NCI-H774 (cell line): Measurements from ENCODE around the gene DNAJA4.
"Not testable (repeated sequence)": the region's sequence is repeated elsewhere in the genome, so short reads cannot be mapped to it uniquely, and the experiment has no call there.

Experiments used
- DNase-seq: peaks from one replicate; lab custom pipeline; 2025; lab: John Stamatoyannopoulos, UW

The DNAJA4 gene

DNA sequence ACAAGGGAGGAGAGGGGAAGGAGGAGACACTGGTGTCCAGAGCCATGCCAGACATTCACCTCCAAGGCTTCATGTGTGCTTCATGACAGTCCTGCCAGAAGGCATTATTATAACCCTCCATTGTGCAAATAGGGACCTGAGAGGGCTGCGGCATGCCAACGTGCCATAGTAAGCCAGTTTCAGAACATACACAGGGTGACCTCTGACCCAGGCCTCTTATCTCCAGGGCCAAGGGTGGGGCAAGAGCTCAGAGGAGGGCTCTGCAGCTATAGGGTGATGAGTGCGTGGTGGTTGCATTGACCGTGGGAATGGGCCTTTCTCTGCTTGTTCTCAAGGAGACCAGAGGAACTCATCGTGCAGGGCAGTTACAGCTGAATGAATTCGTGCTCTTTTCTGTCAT lies 20.3 kb upstream of the DNAJA4 start:
- no peak for DNase-seq

DNA sequence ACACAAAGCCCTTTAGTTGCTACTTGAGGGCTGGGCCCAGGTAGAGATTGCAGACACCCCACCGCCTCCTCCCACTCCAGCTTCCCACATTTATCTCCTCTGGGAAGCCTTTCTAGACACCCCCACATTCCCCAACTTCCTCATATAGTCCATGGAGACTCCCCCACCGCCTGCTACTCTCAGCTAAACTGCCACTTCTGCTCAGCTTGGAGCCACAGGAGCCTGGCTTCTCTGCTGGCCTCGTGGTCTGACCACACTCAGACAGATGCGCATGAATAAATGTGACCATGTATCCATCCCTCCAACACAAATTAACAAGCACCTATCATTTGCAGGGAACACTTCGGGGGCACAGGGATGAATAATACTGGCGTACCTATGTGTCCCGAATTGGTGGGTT lies 19.5 kb upstream of the DNAJA4 start:
- DNase-seq = no peak

DNA sequence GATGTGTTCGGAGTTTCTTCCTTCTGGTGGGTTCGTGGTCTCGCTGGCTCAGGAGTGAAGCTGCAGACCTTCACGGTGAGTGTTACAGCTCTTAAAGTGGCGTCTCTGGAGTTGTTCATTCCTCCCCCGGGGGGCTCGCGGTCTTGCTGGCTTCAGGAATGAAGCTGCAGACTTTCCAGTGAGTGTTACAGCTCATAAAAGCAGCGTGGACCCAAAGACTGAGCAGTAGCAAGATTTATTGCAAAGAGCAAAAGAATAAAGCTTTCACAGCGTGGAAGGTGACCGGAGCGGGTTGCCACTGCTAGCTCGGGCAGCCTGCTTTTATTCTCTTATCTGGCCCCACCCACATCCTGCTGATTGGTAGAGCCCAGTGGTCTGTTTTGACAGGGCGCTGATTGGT lies 19.0 kb upstream of the DNAJA4 start:
- DNase-seq = not testable (repeated sequence)

DNA sequence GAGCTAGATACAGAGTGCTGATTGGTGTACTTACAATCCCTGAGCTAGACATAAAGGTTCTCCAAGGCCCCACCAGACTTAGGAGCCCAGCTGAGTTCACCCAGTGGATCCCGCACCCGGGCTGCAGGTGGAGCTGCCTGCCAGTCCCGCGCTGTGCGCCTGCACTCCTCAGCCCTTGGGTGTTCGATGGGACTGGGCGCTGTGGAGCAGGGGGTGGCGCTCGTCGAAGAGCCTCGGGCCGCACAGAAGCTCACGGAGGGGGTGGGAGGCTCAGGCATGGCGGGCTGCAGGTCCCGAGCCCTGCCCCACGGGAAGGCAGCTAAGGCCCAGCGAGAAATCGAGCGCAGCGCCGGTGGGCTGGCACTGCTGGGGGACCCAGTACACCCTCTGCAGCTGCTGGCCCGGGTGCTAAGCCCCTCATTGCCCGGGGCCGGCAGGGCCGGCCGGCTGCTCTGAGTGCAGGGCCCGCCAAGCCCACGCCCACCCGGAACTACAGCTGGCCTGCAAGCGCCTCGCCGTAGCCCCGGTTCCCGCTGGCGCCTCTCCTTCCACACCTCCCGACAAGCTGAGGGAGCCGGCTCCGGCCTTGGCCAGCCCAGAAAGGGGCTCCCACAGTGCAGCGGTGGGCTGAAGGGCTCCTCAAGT lies 18.3 kb upstream of the DNAJA4 start:
- not testable (repeated sequence) for DNase-seq

DNA sequence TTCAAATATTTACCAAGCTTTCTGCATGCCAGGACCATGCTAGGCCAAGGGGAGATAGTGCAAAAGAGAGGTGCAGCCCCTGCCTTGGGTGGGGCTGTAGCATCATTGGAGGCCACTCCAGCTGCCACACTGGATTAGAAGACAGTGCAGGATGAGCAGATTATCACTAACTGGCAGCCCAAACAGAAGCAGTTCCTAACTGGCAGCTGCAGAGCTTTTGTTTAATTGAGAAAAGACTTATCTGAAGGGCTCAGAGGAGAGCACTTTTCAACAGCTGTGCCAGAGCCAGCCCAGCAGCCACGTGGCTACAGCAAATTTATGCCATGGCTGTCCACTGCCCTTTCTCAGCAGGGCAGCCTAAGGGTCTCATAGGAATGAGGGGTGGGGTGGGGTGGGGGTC lies 16.5 kb upstream of the DNAJA4 start:
- DNase-seq = no peak

DNA sequence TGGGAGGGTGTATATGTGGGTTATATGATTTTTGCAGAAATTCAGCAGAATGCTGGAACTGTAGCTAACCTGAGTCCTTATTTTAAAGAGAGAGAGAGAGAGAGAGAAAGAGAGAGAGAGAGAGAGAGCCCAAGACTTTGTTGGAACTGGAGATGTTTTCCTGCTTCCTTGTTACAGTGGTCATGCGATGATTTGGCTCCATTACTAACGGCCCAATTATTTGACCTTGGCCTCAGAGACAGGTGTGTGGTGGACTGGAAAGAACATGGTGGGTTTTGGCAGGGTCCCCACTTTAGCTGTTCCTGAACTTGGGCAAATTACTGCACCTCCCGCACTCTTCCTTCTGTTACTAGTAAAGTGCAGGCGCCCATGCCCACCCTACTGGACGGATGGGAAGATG lies 15.2 kb upstream of the DNAJA4 start:
- DNase-seq = no peak

DNA sequence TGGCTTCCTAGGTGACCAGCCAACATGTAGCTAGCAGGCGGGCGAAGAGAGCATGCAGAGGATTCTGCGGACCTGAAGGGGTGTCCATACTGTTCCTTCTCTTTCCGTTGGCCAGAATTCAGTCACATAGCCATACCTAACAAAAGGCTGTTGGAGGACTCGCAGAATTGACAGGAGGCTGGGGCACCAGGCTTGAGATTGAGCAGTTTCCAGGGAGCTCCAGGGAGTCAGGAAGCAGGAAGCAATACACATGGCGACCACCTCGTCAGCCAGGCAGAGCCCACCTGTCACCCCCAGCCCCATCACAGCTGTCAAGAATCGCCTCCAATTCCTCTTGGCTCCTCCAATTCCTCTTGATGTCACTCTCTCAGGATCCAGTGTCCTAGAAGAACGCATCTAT lies 13.2 kb upstream of the DNAJA4 start:
- DNase-seq = no peak

DNA sequence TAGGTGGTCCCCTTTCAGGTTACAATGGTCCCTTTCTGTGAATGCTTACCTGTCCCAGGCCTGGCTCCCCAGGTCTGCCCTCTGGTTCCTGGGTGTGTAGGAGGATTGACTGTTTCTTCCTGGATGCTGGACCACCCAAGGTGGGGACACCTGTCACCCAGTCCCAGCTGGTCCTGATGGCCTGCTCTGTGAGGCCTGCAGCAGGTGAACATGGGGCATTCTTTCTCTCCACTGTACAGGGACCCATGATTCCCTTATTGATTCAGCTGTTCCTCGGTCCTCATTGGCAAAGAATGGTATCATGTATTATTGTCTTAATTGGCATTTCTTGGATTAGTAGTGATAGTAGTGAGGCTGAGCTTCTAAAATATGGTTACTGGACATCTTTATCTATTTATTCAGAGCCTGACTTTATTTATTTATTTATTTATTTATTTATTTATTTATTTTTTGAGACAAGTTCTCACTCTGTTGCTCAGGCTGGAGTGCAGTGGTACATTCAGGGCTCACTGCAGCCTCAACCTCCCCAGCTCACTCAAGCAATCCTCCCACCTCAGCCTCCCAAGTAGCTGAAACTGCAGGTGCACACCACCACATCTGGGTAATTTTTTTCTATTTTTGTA lies 8.8 kb upstream of the DNAJA4 start:
- peak; percentile 28 for DNase-seq

DNA sequence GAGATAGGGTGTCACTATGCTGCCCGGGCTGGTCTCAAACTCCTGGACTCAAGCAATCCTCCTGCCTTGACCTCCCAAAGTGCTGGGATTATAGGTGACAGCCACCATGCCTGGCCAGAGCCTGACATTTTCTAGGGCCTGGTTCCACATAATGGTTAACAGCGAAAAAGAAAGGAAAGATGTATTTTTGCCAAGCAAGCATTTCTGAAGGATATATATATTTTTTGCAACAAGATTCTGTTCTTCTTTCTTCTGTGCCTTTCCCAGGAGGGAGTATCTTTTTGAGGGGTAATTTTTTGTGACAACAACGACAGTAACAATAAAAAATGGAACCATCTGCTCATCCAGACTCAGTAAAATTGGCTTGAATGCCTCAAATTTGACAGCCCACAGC lies 8.3 kb upstream of the DNAJA4 start:
- no peak for DNase-seq

DNA sequence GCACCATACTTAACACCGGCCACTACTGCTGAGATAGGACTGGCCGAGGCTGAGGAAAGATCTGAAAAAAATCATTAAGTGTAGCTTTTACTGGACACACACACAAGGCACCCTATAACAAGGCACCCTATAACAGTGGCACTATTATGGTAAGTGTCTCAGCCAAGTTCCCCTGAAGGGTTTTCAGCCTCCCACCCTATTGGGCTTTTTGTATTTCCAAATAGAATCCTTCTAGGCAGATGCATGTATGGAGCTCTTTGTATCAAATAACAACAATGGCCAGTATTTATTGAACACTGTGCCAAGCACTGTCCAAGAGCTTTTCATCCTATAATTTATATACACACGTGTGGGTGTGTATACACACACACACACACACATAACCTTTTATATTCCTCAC lies 6.7 kb upstream of the DNAJA4 start:
- no peak for DNase-seq

DNA sequence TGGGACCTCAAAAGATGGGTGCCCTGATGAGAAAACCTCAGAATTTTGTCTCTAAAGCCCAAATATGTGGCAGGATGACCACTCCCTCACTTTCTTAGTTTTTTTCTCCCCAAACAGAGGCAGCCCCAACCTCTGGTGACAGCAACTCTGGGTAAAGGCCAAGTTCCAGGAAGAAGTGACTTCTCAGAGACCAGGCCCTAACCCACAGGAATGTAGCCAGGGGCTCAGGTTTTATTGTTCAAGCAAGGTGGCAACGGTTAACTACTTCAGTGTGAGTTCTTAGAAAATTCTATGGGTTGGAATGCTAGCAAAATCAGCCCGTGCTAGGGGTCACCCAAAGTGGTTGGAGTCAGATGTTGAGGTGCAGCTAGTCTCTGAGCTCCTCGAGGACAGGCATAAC lies 5.1 kb upstream of the DNAJA4 start:
- no peak for DNase-seq

DNA sequence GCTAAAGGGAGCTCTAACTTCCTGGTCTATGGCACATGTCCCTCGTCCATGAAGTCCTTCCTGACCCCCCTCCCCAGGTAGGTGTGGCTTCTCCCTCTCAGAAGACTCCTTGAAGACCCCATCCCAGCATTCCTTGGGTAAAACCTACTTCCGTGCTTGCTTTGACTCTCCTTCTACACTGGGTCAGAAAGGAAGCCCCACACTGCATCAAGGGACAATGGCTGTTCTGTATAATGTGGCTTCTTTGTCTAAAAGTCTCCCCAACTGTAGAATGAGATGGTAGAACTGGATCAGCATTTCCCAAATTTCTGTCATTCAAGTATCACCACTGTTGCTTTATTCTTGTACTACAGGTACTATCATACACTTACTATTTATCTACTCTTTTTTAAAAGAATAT lies 3.9 kb upstream of the DNAJA4 start:
- DNase-seq = no peak

DNA sequence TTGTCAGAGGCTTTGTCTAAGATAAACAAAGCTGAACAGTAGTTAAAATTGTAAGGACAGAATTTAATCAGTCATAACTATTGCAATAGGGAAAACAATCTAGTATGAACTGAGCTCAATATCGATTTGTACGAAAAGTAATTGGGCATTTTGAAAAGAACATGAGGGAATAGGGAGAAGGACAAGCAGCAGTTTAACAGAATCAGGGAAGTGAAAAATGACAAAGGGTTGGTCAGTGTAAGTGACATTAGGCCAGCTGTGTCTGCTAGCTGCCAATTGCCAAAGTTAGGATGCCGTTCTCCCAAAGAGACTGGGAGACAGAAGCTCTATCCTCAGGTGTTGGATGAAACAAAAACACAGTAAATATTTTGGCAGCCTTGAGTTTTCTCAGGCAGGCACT lies 3.3 kb upstream of the DNAJA4 start:
- DNase-seq = no peak

DNA sequence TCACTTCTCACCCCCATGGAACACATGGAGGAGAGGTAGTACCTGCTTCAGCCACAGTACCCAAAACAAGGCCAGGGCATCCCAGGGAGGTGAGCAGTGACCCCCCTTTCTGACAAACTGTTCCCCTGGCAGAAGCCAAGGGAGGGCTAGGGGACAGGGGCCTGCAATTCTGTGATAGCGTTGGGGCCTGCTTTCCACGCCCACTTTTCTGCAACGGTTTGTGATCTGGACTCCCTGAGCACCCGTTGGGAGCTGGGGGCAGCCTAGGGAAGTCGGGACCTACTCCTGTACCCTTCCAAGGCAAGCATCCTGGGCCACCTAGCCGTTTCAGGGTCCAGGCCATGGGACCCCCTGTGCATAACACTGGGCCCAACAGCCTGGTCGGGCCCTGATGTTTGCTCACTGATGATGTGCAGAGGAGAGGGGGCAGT lies 996 bp upstream of the DNAJA4 start:
- no peak for DNase-seq

DNA sequence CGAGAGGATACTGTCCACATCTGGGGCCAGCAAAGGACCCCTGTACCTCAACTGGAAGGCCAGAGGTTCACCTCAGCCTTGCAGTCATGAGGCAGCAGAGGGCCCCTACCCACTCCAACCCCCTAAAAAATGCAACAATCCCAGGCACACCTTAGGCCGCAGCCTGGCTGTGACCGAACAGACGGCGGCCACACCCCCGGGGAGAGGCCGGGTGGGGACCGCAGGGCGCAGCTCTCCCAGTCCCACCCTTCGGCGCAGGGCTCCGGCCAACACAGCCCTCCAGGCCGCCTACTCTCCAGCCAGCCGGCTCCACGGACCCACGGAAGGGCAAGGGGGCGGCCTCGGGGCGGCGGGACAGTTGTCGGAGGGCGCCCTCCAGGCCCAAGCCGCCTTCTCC lies 457 bp upstream of the DNAJA4 start:
- DNase-seq = no peak

DNA sequence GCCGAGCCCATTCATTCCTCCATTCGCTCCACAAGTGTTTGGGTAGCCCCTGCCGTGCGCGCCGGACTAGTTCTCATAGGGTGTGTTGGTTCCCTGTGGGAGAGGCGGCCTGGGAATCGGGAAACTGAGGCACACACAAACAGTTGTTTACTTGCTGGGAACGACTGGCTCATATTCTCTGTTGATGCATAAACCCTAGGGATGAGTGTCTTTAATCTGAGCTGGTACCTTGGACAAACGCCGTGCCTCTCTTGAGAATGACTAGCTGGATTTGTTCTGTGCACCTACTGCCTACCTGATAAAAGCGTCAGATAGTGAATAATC lies 737 bp downstream of the DNAJA4 start:
- DNase-seq = no peak

DNA sequence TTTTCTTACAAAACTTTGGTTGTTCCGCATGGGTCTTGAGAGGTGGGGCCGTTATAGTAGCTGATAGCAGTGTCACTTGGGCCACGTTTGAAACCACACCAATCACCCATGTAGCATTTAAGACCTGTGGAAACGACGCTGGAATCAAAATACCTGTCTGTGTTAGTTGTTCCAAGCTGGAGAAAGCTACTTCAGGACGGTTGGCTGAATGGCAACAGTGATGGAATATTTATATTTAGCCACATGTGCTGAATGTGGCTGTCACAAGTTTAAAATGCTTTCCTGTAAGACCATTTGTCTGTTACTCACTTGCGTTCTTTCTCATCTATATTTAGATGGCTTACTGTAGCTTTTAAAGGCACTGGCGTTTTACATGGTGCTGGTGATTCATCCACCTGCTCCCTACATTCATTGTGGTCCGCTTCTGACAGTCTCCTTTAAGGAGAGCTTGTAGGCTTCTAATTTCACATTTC lies 1.4 kb downstream of the DNAJA4 start:
- DNase-seq = no peak

DNA sequence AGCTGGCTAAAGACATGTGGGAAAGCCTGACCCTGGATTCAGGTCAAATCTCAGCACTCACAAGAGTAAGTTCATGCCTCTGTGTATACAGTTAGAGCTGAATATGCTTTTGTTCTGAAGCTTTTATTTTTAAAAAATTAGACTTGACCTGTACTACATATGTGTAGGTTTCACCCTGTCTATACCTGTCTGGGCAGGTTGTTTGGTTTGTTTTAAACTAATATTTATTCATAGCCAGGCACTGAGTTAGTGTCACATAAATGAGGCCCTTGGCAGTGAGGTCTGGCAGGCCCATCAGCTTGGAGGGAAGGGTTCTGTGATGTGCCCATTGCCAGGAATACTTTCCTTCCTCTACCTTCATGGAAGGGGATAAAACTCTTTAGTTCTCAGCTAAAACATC lies 1.9 kb downstream of the DNAJA4 start:
- no peak for DNase-seq

DNA sequence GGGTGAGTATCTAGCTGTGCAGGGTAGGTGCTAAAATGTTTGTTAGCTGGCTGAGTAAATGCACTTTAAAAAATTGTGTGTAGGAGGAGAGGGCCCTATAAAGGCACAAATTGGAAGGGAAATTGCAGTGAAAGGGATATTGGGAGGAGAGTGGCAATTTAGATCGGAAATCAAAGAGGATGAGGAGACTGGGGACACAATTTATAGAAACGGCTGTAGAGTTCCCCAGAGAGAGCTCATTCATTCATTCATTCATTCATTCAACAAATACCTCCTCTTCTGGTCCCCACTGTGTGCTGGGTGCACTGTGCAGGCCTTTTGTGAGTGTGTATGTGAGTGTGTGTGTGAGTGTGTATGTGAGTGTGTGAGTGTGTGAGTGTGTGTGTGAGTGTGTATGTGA lies 2.4 kb downstream of the DNAJA4 start:
- DNase-seq = no peak

DNA sequence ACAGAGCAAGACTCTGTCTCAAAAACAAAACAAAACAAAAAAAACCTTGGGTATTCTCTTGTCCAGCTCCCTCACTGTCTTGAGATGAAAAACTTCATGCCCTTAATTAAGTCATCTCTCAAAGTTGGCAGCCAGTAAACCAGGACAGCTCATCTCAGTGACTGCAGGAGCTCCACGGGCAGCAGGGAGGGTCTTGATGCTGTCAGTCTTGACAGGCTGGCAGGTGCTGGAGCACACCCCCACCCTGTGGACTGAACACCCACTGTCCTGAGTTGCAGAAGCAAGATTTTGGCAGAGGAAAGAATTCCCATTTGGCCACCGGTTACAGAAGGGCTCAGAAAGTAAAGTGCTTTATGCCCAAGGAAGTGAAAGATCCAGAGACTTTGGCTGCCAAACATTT lies 8.0 kb downstream of the DNAJA4 start:
- DNase-seq = no peak

DNA sequence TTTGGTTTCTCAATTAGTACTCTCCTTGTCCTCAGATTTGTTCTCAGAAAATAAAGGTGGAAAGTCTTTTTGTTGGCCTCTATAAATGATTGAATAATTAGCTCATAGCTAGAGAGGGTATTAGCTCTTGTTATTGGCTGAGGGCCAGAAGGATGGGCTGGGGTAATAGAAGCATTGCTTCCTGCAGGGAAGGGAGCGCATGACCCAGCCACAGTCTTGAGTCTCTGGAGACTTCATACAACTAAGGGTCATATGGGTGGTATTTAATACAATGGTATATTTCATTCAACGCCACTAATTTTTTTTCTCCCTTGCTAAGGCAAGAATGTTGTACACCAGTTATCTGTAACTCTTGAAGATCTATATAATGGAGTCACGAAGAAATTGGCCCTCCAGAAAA lies 8.4 kb downstream of the DNAJA4 start:
- DNase-seq = no peak

DNA sequence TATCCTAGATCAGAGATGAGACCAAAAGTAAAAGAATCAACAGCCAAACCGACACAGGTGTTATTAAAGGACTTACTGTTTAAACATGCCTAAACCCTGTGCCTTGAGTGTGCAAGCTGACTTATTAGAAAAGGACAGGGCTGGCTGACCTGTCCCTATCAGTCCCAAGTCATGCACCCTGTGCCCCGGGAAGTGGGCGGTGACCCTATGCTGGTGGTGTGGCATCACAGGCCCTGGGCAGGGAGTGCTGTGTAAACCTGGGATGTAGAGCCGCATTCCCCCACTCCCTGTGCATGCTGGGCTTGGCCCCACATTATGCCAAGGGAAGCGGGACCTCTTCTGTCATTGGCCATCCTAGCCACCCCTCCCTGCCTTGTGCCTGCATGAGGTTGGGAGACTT lies 10.6 kb downstream of the DNAJA4 start:
- no peak for DNase-seq

DNA sequence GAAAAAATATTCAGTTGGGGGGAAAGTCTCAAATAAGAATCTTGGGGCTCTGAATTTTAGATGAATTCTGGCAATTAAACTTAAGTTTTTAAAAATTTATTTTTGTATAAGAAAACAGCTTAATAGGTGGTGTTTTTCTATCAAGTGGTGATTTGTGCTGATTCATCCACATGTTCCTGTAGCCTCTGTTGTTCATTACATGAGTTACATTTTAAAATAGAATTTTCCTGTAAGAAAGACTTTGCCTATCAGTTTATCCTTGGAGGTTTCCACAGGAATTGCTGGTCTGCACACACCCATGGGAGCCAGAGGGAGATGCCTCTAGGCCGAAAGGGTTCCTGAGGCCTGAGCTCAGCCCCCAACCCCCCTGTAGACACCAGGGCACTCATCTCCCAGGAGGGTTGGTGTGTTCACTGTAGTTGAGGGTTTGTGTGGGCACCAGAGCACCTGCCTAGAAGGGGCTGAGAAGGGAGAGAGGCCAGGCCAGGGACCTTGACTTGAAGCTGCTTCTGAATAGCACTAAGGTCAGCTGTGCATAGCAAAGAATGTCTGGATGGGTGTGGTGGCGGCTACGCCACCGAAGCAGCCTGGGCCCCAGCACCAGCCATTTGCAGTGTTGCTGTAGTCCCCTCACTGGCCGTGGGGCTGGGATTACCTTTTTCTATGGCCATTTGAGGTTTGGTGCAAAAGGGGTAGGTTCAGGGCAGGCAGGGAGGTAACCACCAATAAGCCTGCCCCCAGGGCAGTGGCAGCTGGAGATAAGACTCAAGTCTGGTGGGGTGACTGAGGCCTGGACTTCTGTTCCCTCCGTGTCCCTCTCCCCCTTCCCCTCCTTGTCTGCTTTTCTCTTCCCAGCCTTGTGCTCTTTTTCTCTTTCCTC lies 11.9 kb downstream of the DNAJA4 start:
- DNase-seq = no peak
